GM18909 (cell line): Measurements from ENCODE around the gene AFF2.

Experiments
- ATAC-seq: cut with Tn5 transposase; IDR thresholded peaks from one replicate; pipeline ENCODE4 v1.9.1; 2021; ENCODE audit warnings: mild to moderate bottlenecking; ENCODE audit not compliant: unreplicated experiment, poor library complexity

AFF2 gene

GRCh38 chrX:148500423-148501385, at the start of gene AFF2:
TSS of gene AFF2 (plus strand) at chrX:148500617. CDS start at chrX:148501098, 481 bp downstream.
- ATAC-seq: peak; percentile 67

GRCh38 chrX:148457279-148457678, 43.1 kb upstream of the AFF2 start:
- ATAC-seq: peak; percentile 61

GRCh38 chrX:148459343-148459742, 41.1 kb upstream of the AFF2 start:
- peak; percentile 85 for ATAC-seq

GRCh38 chrX:148466292-148466691, 34.1 kb upstream of the AFF2 start:
- ATAC-seq: peak; percentile 98

GRCh38 chrX:148470324-148470723, 30.1 kb upstream of the AFF2 start:
- ATAC-seq: no peak

DNA sequence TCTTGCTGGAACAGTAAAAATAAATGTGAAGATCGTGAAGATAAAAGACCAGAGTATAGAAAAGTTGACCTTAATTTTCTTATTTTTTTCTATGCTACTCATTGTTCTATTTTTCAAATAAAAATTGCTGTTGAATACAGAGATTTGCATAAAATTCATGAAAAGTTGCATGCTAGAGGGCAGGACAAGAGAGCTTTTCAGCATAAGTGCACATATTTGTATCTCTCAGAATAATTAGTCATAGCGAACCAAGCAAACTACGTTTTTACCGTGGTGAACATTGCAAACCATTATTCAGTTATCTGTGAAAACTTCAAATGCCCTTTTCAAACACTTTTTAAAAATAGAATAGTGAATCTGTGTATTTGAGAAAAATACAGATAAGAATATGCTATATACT, 26.4 kb upstream of the AFF2 start:
- ATAC-seq: no peak

DNA sequence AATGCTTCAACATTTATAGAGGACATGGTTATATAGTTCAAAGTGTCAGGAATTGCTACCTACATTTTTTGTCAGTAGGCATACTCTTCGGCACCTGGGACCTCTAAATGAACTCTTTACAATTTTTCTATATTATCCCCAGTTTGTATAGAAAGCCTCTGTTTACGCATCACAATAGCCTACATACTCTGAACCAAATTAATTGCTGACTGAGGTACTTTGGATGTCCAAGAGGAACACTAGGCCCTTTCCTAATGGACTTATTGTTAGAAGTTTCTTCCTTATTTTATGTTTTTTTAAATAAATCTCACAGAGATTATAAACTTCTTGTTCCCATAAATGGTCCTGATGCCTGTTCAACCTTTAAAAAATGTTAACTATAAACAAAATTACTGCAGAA, 8.4 kb upstream of the AFF2 start:
- ATAC-seq: no peak

GRCh38 chrX:148495176-148495575, 5.2 kb upstream of the AFF2 start:
- ATAC-seq: no peak

DNA sequence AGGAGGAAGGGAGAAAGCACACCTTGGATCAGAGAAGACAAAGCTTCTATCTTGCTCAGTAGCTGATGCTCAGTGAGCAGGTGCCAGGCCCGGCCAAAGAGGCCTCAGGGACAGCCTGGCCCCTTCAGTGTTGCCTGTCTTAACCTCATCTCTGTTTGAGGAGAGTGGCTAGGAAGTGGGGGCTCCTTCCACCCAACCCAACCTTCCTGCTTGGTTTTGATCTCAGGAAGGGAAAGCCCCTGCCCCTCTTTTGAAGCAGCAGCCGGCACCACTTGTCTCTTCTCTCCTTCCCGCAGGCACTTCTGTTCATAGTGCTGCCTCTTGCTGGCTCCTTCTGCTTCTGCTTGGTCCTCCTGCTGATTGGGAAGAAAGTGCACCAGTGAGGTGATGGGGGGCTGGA, 2.4 kb upstream of the AFF2 start:
- ATAC-seq: no peak

DNA sequence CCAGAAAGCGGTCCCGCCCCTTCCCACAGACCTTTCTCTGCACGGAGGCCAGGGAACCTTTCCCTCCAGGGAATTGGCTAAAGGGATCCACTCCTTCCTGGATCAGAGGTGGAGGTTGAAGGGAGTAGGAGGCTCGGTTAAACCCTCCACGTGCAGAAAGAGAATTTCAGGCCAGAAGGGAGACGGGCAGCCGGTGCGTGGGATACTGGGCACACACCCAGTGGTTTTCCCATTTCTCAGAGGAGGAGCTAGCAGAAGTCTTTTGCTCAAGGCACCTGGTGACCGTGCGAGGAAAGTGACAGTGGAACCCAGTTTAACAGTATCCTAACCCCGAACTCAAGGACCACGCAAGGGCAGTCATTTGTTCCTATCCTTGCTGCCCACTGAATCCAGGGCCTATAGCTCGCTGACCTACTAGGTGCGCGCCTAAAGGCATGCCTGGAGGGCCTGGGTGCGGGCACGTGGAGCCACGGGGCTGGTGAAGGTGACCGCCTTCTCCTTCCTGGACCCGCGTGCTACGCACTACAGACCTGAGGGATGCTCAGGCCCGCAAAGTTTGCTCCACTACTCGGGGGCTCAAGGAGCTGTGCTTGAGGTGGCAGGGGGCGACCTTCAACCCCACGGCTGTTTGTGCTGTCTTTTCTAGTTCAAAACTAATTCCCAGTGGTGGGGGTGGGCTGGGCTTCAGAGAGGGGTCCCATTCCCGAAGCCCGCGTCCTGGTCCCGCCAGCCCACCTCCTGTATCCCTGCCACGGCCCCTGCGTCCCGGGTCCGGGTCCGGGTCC, 587 bp upstream of the AFF2 start:
- no peak for ATAC-seq

DNA sequence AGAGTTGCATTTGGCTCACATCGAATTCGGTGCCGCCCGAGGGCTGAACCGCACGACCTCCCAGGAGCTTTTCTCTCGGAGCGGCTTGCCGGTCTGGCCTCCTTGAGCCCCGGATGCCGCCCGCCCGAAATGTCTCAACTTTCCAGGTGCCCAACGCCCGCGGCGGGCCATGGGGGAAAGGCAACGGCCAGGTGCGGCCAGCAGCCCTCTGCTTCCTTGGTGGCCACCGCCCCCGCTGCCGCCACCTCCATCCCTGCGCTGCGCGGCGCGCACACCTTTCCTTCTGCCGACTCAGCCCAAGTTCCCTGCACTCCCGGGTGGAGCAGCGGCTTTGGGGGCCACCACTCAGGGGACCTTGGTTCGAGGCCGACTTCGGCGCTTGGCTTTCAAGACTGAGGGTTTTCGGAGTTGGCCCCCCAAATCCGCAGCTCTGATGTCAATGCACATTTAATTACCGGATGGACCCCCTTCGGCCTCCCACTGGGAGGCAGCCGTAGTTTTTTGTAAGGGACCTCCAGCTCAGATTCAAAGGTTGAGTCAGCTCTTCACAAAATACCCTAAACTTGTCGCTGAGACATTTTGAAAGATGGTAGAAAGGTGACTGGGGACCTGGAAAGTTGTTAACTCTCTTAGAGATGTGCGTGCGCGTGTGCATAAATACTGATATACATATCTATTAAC, 1.1 kb downstream of the AFF2 start:
- ATAC-seq: no peak

DNA sequence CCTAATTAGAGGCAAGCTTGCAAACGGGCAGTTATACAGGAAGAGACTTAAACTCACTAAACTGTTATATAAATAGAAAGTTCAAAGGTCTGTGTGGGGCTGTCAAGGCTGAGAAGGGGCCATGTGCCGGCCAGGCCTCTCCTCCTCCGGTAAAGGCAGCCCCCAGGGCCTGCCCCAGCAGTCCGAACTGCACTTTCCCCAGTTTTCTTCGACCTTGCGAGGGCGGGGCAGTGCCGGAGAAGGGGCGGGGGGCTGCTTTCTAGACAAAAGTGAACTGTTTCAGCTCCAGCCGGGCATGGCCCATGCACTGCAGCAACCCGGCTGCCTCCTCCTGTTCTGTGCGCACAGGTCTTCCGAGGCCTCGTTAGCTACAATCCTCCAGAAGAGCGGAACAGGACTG, 4.1 kb downstream of the AFF2 start:
- no peak for ATAC-seq

DNA sequence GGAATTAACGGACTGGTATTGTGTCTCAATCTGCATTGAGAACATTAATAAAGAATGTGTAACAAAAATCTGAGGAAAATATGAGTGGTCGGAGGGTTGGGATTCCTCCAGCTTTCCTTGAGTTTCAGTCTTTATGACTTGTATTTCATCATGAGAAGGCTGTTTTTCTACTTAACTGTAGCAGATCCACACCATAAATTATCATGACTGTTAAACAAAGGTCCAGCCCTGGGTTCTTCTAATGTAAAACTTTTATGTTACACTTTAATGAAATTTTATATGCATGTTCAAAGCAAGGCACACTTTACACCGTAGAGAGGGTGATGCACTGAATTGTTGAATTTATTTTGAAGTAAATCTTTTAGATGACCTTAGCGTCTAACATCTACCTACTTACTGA, 7.0 kb downstream of the AFF2 start:
- ATAC-seq: no peak

- ATAC-seq: no peak
Measured at GRCh38 chrX:148512453-148512852, 12.0 kb downstream of the AFF2 start.

DNA sequence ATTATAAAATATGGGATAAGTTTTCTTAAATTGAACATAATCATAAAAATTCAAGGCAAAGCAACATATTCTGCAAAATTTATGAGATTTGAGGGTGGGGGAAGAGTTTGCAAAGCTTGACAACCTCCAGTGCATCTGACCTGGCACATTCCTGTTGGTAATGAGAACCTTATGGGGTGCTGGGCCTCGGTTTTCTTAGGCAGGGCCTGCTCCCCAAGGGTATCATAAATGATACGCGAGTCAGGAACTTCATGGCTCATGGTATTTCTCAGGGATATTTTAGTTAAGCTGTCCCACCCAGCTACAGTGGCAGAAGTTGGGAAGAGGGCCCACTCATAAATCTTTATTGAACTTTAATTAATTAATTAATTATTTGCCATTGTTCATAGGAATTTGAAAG, 13.2 kb downstream of the AFF2 start:
- no peak for ATAC-seq

DNA sequence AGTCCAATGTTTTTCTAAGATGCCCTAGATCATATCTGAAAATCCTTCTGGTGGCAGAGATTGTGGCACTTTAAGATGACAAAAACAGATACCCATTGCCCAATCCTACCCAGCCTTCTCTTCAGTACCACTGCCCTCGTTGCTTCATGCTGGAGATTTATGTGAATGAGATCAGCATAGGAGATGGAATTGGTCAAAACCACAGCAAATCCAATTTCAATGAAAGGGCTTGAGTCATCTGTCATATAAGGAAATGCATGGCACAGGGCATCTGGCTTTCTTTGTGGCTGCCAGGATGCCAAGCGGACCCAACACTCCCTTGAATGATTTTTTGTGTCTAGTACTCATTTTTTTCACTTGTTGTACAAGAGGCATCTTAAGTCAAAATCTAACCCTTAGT, 16.8 kb downstream of the AFF2 start:
- no peak for ATAC-seq

DNA sequence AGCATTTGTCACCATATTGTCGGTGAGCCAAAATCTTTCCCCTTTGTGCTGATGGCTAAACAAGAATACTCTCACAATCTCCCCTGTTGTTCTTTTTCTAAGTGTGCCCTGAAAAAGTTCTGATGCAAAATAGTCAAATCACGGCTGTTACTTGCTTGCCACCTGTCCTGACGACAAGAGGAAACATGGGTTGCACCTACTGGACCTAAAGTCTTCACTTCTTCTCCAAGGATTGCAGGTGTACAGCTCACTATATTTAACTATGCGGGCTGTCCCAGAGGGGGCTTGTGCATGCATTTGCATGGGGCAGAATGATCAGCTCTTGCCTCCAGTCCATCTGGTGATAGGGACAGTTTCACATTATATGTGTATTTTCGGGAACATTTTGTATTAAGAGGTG, 21.6 kb downstream of the AFF2 start:
- no peak for ATAC-seq

DNA sequence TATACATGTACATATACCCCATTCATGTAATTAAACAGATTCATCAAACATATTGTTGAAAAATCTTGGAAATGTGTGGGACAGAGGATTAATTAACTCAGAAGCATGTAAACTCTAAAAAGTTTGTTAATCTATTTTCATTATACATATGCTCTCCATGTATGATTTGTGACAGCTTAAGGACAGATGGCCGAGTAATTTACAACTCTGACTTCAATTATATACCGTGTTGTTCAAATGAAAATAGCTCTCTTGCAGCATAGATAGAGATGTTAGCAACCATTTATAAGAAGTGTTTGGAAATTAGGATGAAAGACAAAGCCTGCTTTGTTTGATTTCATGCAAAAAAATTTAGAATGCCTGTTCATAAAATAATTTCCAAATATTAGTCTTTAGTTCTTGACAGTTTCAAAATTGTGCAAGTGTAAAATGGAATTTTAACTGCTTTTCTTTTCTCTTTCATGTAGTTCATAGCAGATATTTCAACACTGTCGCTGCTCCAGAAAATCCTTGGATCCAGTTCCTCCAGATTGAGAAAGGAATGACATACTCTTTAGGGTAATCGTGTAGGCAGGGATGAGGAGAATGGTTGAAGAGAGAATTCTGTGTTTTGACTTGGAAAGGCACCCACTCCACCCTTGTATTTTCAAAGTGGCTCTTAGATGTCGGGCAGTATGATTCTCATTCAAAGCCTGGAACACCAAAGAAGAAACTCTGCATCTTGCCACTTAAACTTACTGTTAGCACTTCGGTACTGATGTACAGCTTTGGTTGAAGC, 23.1 kb downstream of the AFF2 start:
- no peak for ATAC-seq

- ATAC-seq: peak; percentile 50
Measured at GRCh38 chrX:148530464-148531077, 30.2 kb downstream of the AFF2 start.

GRCh38 chrX:148534291-148534690, 33.9 kb downstream of the AFF2 start:
- no peak for ATAC-seq
